Lung (tissue), 12 donors: ENCODE measurements around the gene LPCAT1. TPM values are rescaled to one million over a fixed set of nuclear protein-coding genes. Genes with fewer than 3 reads are reported as not detected.

ENCODE experiments used
- ATAC-seq: fragments of 200-7000 bp; cut with Tn5 transposase; one replicate; pipeline ENCODE4 v1.9.1; 2020; ENCODE audit warnings: moderate number of reproducible peaks; ENCODE audit not compliant: insufficient read depth, low FRiP score
- DNase-seq, 3 donors: peaks; one replicate each; pipeline ENCODE4 v3.0.0-alpha.2; 2013 to 2017
- H3K27ac ChIP-seq, 2 donors: one replicate each; pipeline ENCODE4 v1.5.1; 2013; ENCODE audit warnings: mild to moderate bottlenecking in 2 of 2, moderate library complexity in 2 of 2, control low read depth in 1 of 2, inconsistent platforms in 1 of 2, low read depth in 1 of 2, low read length in 1 of 2
- H3K27me3 ChIP-seq, 3 donors: one replicate each; pipeline ENCODE4 v1.5.1; 2013; ENCODE audit warnings: low read length in 2 of 3; ENCODE audit not compliant: control insufficient read depth in 3 of 3, insufficient read depth in 3 of 3
- H3K36me3 ChIP-seq, 4 donors: one replicate each; pipeline ENCODE4 v1.5.1; 2013; ENCODE audit warnings: low read length in 4 of 4, mild to moderate bottlenecking in 1 of 4, moderate library complexity in 1 of 4; ENCODE audit not compliant: control insufficient read depth in 4 of 4, insufficient read depth in 4 of 4
- H3K4me1 ChIP-seq, 5 donors: one replicate each; pipeline ENCODE4 v1.5.1; 2013; ENCODE audit warnings: low read length in 5 of 5, mild to moderate bottlenecking in 2 of 5, moderate library complexity in 1 of 5; ENCODE audit not compliant: control insufficient read depth in 5 of 5, insufficient read depth in 5 of 5
- H3K4me3 ChIP-seq: one replicate; pipeline ENCODE4 v1.5.1; 2013; ENCODE audit warnings: mild to moderate bottlenecking, control low read depth, moderate library complexity
- H3K9ac ChIP-seq, 2 donors: one replicate each; pipeline ENCODE4 v1.5.1; 2013; ENCODE audit warnings: low read length in 2 of 2, control low read depth in 1 of 2; ENCODE audit not compliant: insufficient read depth in 1 of 2
- H3K9me3 ChIP-seq, 4 donors: one replicate each; pipeline ENCODE4 v1.5.1; 2013; ENCODE audit warnings: low read length in 3 of 4, mild to moderate bottlenecking in 1 of 4, moderate library complexity in 1 of 4; ENCODE audit not compliant: control insufficient read depth in 4 of 4, insufficient read depth in 3 of 4
- WGBS, 2 donors: extraction: QIAGEN DNeasy Blood & Tissue Kit; methylation state at CpG; one replicate each; pipeline ENCODE4 v1.1.7; 2013; 5-methylcytosine and 5-hydroxymethylcytosine counted together
- polyA plus RNA-seq, 2 donors: library from polyadenylated mRNA; stranded (reverse); fragments of 200-250 nt; gene quantifications; one replicate each; pipeline ENCODE4 v1.2.1, GENCODE V29; 2013
- total RNA-seq, 2 donors: library from RNA; depleted of rRNA in 1 of 2; stranded (reverse); fragments of >200 nt in 1 of 2; gene quantifications; one replicate each; pipeline ENCODE4 v1.2.1, GENCODE V29; 2014 to 2021
- TF ChIP-seq, protein P1 (sequence below): IDR thresholded peaks from 2 replicates; pipeline ENCODE4 v1.5.1; 2012; ENCODE audit warnings: mild to moderate bottlenecking; ENCODE audit errors: control extremely low read depth, extremely low read depth
- donor health status: control.
- donor health status: control.
- donor health status: Bipolar disorder and iron deficiency.
- donor health status: healthy.
- donor health status: DM: yes; HTN: yes; CAD: no.

The LPCAT1 gene
- total and polyA plus RNA-seq, 4 donors = 198 to 669 (median 443) TPM

DNA sequence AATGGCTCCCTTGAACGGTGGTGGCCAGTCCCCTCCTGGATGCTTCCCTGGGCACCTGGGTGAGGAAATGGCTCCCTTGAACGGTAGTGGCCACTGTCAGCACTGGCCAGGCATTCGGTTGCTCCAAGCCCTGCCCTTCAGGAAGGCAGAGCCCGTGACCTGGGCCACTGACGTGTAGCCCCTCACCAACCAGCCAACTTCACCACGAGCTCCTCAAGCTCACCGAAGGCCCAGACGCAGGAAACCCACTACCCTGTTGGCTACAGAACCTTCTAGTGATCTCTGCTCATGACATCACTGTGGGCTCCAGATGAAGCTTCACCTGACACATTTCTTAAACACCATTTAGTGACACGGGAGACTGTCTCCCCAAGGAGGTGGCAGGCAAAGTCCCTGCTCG, 87.7 kb downstream of the LPCAT1 start:
- Histone ChIP-seq H3K4me1 (no peaks in the 10 kb centered on the region), H3K9ac (no peak overlapping the region), H3K36me3 (peaks cover 0 to 5% (median 0%) of the 10 kb centered on the region in 4 donors), H3K27me3 (peaks cover 0 to 4% (median 0%) of the 10 kb centered on the region in 3 donors), H3K9me3 (peaks cover 0 to 9% (median 2%) of the 10 kb centered on the region in 4 donors), H3K4me3 (no peak overlapping the region), H3K27ac (no peak overlapping the region)
- DNase-seq = no peak
- ATAC-seq = no peak
- TF ChIP-seq, protein P1, sequence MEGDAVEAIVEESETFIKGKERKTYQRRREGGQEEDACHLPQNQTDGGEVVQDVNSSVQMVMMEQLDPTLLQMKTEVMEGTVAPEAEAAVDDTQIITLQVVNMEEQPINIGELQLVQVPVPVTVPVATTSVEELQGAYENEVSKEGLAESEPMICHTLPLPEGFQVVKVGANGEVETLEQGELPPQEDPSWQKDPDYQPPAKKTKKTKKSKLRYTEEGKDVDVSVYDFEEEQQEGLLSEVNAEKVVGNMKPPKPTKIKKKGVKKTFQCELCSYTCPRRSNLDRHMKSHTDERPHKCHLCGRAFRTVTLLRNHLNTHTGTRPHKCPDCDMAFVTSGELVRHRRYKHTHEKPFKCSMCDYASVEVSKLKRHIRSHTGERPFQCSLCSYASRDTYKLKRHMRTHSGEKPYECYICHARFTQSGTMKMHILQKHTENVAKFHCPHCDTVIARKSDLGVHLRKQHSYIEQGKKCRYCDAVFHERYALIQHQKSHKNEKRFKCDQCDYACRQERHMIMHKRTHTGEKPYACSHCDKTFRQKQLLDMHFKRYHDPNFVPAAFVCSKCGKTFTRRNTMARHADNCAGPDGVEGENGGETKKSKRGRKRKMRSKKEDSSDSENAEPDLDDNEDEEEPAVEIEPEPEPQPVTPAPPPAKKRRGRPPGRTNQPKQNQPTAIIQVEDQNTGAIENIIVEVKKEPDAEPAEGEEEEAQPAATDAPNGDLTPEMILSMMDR = no peak
- WGBS, 2 donors = 84 to 89% methylated on average over 9 to 10 of the region's 10 CpGs

DNA sequence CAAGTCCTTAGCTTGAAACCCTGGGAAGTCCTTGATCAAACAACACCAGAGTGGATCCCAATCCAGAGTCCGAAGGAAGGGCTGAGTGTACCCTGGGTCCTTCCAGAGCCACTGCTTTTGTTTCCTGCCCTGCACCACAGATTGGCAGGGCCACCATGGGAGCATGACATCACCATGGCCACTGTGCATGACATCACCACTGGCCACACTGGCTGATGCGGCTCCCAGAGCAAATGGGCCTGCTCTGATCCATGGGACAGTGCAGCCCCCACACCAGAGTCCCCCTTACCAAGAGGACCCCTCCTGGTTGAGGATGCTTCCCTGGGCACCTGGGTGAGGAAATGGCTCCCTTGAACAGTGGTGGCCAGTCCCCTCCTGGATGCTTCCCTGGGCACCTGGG, 88.4 kb downstream of the LPCAT1 start:
- DNase-seq = no peak
- 88 to 97% methylated on average over 2 of the region's 2 CpGs for WGBS, 2 donors
- H3K27ac ChIP-seq = no peak overlapping the region
- no peak overlapping the region for H3K4me3 ChIP-seq
- TF ChIP-seq, protein P1 = no peak
- peaks cover 0 to 6% (median 0%) of the 10 kb centered on the region in 4 donors for H3K9me3 ChIP-seq
- no peak overlapping the region for H3K9ac ChIP-seq
- H3K27me3 ChIP-seq = peaks cover 0 to 4% (median 0%) of the 10 kb centered on the region in 3 donors
- no peak for ATAC-seq
- H3K36me3 ChIP-seq = no peaks in the 10 kb centered on the region
- no peaks in the 10 kb centered on the region for H3K4me1 ChIP-seq

DNA sequence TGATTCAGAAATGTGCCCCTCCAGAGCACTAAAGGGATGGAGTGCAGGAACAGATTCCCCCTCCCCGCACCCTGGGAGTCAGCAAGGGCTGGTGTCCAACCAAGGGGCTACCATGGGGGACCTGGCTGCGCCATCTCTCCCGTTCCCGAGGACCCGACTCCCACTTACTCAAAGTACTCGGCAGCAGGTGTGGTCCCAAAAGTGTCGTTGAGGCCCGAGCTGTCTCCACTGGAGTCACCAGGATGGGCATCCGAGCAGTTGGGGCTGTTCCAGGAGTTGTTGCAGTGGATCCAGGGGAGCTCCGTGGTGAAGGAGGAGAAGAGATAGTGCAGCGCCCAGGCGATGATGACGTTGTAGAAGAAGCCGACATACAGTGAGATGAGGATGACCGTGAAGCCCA, 91.5 kb downstream of the LPCAT1 start:
- no peaks in the 10 kb centered on the region for H3K36me3 ChIP-seq
- DNase-seq (no peak), ATAC-seq (no peak)
- no peak overlapping the region for H3K9ac ChIP-seq
- H3K27me3 ChIP-seq = no peaks in the 10 kb centered on the region
- TF ChIP-seq, protein P1 = no peak
- WGBS, 2 donors = 94 to 96% methylated on average over 15 of the region's 15 CpGs
- H3K27ac ChIP-seq = no peak overlapping the region
- H3K4me1 ChIP-seq = no peaks in the 10 kb centered on the region
- no peak overlapping the region for H3K4me3 ChIP-seq
- H3K9me3 ChIP-seq = peaks cover 0 to 24% (median 5%) of the 10 kb centered on the region in 4 donors

DNA sequence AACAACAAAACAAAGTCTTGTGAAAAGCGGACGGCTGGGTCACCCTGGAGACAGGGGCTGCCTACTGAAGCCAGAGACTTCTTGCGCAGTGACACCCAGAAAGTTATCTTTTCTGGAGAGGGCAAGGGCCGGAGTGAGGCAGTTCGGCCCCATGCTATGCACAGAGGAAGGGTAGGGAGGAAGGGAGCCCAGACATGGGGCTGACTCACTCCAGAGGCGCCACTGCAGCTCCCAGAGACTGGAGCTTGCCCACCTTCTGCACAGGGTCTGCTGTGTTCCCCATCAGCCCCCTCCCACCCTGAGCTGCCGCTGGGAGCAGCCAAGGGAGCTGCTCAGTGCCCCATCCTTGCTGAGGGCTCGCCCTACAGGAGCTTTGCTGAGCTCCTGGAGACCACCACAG, 91.9 kb downstream of the LPCAT1 start:
- H3K4me1 ChIP-seq = no peaks in the 10 kb centered on the region
- TF ChIP-seq, protein P1 = no peak
- H3K27me3 ChIP-seq = no peaks in the 10 kb centered on the region
- no peak overlapping the region for H3K27ac ChIP-seq
- WGBS, 2 donors = 88 to 91% methylated on average over 8 of the region's 8 CpGs
- ATAC-seq (no peak), DNase-seq (no peak)
- no peaks in the 10 kb centered on the region for H3K36me3 ChIP-seq
- H3K9me3 ChIP-seq = peaks cover 0 to 24% (median 7%) of the 10 kb centered on the region in 4 donors
- H3K9ac ChIP-seq = no peak overlapping the region
- H3K4me3 ChIP-seq = no peak overlapping the region
